Pulmonary artery endothelial cell (primary cell): Measurements from ENCODE around the gene C3orf80. TPM values are rescaled to one million over a fixed set of nuclear protein-coding genes. Genes with fewer than 3 reads are reported as not detected.
"Not testable (repeated sequence)": the region's sequence is repeated elsewhere in the genome, so short reads cannot be mapped to it uniquely, and the experiment has no call there.

Source experiments
- DNase-seq: peaks from one replicate; pipeline ENCODE4 v3.0.0-alpha.2; 2011; ENCODE audit warnings: low read depth, low spot score
- total RNA-seq: library from RNA; depleted of rRNA; stranded (reverse); fragments of >200 nt; gene quantifications from 2 replicates; pipeline ENCODE4 v1.2.3, GENCODE V29; 2014

C3orf80 gene
- total RNA-seq = 0.04 and 0.07 TPM in 2 replicates

DNA sequence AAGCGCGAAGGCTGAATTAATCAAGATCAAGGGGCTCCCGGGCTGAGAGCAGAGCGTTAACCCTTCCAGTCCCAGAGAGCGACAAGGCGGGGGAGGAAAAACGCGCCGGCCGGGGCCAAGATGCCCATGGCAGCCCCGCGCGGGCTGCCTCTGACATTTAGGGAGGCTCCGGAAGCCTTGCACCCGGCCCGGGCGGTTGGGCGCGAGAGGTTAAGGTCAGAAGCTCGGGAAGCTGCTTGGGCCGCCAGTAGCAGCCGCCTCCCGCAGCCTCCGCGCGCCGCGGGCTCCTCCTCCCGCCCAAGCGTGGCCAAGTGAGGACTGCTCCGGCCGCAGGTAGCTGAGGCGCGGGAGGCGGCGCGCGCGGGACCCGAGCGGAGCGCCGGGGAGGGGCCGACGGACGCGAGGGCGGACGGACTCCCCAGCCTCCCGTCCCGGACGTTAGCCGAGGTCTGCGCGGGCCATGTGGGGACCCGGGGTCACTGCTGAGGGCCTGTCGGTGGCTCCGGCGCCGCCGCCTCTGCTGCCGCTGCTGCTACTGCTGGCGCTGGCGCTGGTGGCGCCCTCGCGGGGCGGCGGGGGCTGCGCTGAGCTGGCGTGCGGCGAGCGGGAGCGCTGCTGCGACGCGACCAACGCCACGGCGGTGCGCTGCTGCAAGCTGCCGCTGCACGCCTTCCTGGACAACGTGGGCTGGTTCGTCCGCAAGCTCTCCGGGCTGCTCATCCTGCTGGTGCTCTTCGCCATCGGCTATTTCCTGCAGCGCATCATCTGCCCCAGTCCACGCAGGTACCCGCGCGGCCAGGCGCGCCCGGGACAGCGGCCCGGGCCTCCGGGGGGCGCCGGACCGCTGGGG is at the start of gene C3orf80:
TSS of gene C3orf80 (plus strand) at position 247 of the 850 bp plus-strand sequence. CDS start at position 461, 214 bp downstream.
- DNase-seq = no peak

DNA sequence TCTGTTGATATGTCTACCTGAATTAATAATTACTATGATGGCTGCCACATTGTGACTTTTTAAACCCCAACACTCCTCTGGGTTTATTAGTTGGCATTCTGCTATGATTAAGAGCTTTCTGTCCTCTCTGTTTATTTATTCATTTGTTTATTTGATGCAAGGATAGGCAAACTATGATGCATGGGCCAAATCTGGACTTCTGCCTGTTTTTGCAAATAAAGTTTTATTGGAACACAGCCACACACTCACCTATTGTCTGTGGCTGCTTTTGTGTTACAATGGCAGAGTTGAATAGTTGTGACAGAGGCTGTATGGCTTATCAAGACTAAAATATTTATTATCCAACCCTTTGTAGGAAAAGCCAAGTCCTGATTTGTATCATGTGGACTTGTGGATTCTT is 48.3 kb upstream of the C3orf80 start:
- no peak for DNase-seq

DNA sequence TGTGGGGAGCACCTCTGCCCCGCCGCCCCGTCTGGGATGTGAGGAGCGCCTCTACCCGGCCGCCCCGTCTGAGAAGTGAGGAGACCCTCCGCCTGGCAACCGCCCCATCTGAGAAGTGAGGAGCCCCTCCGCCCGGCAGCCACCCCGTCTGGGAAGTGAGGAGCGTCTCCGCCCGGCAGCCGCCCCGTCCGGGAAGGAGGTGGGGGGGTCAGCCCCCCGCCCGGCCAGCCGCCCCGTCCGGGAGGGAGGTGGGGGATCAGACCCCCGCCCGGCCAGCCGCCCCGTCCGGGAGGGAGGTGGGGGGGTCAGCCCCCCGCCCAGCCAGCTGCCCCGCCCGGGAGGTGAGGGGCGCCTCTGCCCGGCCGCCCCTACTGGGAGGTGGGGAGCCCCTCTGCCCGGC is 46.6 kb upstream of the C3orf80 start:
- DNase-seq = not testable (repeated sequence)

DNA sequence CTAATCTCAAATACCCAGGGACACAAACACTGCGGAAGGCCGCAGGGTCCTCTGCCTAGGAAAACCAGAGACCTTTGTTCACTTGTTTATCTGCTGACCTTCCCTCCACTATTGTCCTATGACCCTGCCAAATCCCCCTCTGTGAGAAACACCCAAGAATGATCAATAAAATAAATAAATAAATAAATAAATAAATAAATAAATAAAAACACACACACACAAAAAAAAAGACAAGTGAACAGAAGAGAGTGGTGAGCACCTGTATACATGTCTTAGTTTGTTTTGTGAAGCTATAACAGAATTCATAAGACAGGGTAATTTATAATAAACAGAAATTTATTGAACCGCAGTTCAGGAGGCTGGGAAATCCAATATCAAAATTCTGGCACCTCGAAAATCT is 45.8 kb upstream of the C3orf80 start:
- not testable (repeated sequence) for DNase-seq

GRCh38 chr3:160179906-160180305 is 45.3 kb upstream of the C3orf80 start:
- no peak for DNase-seq

- peak; percentile 5 for DNase-seq
These were observed 44.5 kb upstream of the C3orf80 start for GRCh38 chr3:160180581-160181216.

- DNase-seq = no peak
These were observed 41.7 kb upstream of the C3orf80 start for GRCh38 chr3:160183345-160184076.

GRCh38 chr3:160184655-160185054 is 40.6 kb upstream of the C3orf80 start:
- DNase-seq = no peak

GRCh38 chr3:160185751-160186150 is 39.5 kb upstream of the C3orf80 start:
- DNase-seq = no peak

- DNase-seq = no peak
These were observed 37.9 kb upstream of the C3orf80 start for GRCh38 chr3:160187288-160187687.

GRCh38 chr3:160192310-160193029 is 32.8 kb upstream of the C3orf80 start:
- no peak for DNase-seq

DNA sequence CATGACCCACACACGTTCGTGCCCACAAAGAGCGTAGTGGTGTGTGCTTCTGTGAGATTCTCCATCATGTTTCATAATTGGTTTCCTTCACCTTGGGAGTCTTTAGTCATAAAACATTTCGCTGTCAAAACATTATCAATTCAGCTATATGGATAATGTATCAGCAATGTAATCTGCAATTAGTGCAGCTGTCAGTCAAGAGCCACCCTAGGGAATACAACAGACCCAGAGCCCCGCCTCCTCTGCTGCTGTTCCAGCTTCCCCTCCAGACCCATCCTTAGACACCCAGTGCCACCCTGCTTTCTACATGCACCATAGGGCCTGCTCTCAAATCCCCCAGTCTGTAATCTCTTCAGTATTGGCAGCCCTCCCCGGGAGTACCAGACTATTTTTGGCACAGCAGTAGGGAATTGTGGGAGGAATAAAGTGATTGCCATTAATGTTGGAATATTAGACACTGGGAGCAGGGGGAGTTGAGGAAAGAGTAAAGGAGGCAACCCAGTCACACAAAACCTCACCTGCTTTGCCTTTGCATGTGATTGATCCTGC is 31.5 kb upstream of the C3orf80 start:
- no peak for DNase-seq

GRCh38 chr3:160194438-160194837 is 30.8 kb upstream of the C3orf80 start:
- no peak for DNase-seq

DNA sequence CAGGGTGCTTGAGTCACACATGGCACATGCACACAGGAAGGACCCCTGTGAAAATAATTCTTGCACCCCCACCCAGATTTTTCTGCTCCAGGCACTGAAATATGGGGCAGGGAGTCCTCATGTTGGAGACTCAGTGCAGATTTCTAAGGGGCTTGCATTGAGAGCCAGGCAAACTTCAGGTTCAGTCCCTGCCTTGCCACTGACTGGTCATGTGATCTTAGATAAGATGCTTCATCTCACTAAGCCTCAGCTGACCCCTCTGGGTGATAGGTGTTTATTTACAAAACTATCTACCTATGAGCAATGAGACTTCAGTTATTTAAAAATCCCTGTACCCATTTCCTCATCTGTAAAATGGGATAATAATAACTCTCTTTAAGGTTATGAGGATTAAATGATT is 30.1 kb upstream of the C3orf80 start:
- no peak for DNase-seq

DNA sequence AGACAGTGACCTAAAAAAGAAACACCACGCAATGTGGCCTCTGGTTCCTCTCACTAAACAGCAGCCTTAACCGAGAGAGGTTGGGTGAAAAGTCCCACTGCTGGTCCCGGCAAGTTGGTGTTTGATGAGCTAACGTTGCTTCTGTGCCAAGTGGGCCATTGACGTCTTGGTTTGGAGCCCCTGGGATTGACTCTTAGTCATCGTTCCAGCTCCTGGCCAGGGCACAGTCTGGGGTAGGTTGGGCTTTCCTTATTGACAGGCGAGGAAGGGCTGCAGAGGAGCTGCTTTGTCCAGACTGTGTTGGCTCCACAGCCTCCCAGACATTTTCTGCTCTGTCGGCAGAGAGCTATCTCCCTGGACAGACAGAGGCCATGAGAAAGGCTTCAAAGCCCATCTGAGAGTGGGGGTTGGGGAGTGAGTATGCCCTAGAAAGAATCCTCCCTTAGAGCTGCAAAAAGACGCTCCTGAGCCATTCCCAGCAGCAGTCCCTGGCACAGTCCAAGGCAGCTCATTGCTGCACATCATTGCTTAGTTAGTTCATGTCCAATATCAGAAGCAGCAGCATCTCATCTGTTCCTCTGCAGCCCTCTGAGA is 28.6 kb upstream of the C3orf80 start:
- no peak for DNase-seq

- no peak for DNase-seq
These were observed 26.1 kb upstream of the C3orf80 start for GRCh38 chr3:160199108-160199507.

DNA sequence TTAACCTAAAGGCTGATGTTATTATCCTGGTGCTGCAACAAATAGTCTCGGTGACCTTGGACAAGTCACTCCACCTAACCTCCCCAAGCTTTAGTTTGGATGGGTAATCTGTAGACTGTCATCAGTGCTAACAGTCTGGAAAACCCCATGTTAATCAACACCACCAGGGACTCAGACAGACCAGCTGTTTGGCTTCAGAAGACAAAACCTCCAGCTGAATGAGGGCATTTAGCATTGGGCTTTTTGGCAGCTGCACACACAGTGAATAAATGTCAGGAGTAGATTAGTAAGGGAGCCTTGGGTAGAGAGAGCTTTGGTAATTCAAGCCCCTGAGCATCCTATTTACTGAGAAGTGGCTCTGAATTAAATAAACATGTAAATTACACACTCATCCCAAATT is 24.9 kb upstream of the C3orf80 start:
- DNase-seq = no peak

GRCh38 chr3:160204396-160205011 is 20.7 kb upstream of the C3orf80 start:
- DNase-seq = not testable (repeated sequence)

DNA sequence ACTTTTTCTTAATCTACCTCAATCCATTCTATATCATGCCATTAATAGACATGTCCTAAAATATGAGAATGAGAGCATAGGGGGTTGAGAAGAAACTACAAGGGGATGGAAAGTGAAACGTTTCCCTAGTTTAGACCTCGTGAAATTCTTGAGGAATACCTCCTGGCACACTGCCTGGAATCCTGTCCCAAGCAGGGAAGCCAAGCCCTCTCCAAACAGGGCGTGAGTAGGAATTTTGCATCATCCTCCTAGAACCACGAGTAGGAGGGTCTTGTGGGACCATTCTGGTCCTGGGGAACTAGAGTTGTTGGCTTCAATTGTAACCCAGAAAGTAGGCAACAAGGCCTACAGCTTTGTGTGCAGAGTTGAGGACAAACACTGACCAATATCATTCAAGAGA is 19.6 kb upstream of the C3orf80 start:
- DNase-seq = no peak

DNA sequence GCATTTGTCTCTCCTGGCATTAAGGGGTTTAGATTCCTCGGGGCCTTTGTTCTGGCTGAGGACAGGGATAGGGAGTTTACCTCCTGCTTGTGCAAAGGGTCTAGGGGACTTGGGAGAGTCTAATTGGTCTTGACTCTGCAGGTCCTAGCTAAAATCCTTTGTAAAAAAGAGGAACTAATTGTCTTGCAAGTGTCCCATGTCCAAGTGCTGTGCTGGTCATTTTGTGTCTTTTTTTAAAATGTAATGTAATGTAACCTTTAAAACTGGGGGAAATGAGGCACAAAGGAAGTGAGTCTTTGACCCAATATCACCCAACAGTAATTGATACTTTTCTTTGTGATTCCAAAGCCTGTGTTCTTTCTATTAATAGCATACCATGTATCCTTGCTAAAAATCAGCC is 14.9 kb upstream of the C3orf80 start:
- DNase-seq = no peak
